Stimulated activated naive CD4-positive, alpha-beta T cell (primary cell): ENCODE results near the gene RUSC2.
"Not testable (repeated sequence)": the region's sequence is repeated elsewhere in the genome, so short reads cannot be mapped to it uniquely, and the experiment has no call there.

Experiments
- DNase-seq, 6 experiments: peaks; one replicate each; lab custom pipeline; 2025; lab: John Stamatoyannopoulos, UW

RUSC2 gene

DNA sequence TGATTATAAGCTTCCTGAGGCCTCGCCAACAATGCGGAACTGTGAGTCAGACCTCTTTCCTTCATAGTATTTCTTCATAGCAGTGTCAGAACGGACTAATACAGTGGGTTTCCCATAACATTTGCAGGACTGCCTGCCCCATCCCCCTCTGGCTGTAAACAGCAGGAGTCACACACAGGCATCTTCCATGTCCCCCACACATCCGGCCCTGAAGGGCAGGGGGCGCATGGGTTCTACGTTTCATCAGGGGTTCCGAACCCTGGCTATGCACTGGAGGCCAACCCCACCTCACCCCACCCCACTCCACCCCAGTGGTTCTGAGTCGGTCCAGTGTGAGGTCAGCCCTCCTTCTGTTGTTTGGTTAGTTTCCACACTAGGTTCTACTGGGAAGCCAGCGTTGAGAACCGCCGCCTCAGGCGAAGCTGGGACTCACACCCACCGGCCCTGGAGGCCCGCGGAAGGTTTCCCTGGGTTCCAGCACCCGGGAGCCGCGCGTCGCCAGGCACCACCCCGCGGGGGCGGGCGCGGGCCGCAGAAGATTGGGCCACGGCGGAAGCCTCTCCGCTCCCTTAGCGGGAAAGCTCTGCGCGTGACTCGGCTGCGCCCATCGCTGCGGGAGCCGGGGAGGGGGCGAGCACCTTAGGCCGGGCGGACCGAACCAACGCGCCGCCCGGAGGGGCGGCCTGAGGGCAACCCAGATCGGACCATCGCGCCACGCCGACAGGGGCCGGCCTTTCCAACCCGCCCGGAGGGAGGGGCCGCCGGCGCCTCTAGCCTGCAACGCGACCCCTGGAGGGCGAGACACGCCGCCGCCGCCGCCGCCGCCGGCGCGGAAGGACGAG is at the start of gene RUSC2:
RUSC2 (plus strand) TSS at position 799 of the 842 bp plus-strand sequence. CDS start 56,411 bp downstream, outside the sequence.
- peak; percentile 26 to 54 (median 38) for DNase-seq

DNA sequence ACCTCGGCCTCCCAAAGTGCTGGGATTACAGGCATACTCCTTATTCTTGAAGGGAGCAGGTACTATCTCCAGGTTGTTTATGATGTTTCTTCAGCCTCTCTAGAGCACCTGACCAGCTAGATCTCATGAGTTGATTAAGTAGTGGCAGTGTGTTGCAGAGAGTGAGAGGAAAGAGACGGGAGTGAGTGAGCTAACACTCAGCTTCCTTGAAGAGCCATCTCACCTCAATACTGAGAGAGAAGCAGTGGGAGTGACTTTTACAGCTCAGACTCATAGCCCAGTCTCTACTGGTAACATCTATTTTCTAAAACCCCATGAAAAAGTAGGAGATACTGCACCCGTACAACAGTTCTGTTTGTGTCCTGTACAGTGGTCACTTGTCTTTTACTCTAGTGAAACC is 43.9 kb upstream of the RUSC2 start:
- no peak for DNase-seq

- DNase-seq: no peak
These were observed 41.4 kb upstream of the RUSC2 start for GRCh38 chr9:35448496-35448895.

DNA sequence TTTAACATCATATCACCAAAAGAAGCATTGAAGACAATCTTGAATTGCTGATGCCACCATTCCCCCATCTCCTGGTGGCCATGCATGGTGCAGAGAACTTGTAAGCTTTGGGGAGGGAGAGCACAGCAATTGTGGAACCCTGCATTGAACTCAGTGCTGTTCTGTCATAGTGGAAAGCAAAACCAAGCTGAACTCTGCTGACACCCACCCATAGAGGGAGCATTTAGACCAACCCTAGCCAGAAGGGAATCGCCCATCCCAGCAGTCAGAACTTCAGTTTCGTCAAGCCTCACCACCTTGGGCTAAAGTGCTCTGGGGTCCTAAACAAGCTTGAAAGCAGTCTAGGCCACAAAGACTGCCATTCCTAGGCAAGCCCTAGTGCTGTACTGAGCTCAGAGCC is 37.4 kb upstream of the RUSC2 start:
- no peak for DNase-seq

DNA sequence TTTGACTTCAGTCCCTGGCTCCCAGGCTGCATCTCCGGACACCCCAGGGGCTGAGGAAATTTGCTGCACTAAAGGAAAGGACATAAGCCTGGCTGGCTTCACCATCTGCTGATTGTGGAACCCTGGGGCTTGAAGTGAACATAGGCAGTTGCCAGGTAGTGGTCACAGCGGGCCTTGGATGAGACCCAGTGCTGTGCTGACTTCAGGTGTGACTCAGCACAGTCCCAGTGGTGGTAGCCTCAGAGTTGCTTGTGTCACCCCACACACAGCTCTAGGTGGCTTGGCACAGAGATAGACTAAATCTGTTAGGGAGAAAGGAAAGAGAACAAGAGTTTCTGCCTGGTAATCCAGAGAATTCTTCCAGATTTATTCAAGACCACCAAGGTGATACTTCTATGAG is 36.1 kb upstream of the RUSC2 start:
- no peak for DNase-seq

DNA sequence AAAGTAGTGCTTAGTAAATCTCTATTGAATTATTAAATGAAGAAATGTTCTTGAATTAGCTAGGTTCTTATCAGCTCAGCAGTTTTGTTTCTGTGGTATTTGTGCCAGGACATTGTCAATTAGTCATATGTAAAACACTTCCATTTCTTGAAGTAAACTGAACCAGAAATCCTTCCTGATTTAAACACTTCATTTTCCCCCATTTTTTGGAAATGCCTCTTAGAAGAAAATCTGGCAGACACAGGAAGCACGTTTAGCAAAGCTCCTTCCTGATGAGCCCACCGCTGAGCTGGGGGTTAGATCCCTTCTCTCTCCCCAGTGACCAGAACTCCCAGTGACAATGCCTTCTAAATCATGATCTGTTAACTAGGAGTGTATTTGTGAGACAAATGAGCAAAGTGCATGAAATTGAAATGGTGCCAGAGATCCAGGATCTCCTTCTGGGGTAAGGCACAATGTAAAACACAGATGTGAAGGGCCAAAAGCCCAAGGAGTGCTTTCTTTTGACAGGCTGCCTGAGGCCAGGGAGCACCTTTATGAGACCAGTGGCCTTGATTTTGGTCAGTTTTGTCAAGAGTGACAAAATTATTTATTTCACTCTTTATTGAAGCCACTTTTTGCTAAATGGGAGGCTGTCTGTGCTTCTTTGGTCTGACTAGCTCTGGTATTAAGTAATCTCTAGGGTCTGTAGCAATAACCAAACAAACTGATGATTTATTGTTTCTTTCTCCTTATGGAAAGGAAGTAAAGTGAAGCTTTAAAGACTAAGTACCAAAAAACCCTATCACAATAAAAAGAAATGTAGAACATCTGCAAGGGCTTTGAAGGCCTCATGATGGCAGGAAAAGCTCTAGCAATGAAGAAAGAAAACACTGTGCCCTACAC is 25.5 kb upstream of the RUSC2 start:
- DNase-seq: no peak

DNA sequence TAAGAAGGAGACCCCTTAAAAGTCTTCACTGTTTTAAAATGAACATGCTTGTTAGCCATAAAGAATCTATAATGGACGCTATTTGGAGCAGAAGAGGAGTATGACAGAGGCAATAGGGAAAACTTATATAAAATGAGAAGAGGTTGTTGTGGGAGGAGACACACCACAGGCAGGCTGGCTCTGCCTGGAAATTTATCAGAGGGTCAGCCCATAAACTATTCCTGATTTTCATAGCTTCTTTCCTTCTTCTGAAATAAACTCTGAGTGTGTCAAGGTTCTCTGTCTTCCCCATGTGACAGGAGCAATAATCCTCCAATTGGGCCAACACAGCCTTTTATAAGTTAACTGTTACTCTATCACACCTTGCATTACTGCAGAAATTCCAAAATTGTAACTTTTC is 19.6 kb upstream of the RUSC2 start:
- no peak for DNase-seq

DNA sequence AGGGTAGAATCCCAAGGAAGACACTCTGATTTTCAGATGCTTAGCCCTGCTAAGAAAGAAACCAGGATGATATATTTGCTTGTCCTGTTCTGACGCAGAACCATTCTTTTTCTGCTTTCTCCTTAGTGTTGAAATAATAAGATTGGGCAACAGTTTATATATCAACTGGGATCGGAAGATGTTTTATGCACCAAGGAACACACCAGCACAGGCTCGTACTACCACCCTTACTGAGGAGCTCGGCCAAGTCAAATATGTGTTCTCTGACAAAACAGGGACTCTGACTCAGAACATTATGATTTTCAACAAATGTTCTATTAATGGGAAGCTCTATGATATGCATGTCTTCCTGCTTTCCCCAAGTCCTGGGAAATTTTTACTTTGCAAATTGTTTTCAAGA is 19.0 kb upstream of the RUSC2 start:
- no peak for DNase-seq

DNA sequence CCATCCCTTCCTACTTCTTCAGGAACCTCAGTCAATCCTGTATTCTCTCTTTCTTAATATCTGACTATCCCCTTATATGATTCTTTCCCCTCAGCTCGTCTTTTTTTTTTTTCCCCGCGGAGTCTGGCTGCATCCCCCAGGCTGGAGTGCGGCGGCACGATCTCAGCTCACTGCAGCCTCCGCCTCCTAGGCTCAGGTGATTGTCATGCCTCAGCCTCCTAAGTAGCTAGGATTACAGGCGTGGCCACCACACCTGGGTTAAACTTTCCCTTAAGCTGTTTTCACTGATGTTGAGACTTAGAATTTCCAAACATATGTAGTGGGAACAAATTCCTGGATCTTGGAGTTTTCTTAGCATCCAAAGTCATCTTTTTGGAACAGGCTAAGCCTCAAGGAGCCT is 13.3 kb upstream of the RUSC2 start:
- DNase-seq: no peak

- DNase-seq: peak in 2 of 6 experiments; percentile 6 to 21
These were observed 12.6 kb upstream of the RUSC2 start for GRCh38 chr9:35477211-35477855.

GRCh38 chr9:35478871-35479270 is 11.0 kb upstream of the RUSC2 start:
- no peak for DNase-seq

DNA sequence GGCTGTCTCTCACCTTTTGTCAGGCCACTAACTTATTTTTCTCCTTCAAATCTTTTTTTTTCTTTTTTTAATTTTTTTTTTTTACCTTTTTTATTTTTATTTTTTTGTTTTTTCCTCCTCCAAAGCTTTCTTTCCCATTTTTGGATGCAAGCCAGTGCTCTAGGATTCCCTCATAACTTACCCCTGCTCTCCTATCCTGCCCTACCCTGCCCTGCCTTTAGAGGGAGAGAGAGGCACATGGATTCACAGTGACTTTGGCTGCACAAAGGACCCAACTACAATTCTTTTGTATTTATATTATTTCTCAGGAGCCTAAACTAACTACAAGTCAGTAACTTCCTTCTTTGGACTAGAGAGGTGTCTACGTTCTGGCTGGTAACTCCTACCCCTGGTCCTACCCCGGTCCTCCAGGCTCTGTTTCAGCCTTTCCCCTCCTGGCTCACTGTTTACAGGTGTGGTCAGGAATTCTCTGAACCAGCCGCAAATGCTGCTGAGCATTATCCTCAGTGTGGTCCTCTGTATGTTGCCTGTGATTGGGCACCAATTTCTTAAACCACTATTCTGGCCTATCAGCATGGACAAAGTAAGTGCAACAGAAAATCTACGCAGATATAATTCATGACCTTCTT is 8.4 kb upstream of the RUSC2 start:
- peak in 2 of 6 experiments; percentile 9 to 15 for DNase-seq

DNA sequence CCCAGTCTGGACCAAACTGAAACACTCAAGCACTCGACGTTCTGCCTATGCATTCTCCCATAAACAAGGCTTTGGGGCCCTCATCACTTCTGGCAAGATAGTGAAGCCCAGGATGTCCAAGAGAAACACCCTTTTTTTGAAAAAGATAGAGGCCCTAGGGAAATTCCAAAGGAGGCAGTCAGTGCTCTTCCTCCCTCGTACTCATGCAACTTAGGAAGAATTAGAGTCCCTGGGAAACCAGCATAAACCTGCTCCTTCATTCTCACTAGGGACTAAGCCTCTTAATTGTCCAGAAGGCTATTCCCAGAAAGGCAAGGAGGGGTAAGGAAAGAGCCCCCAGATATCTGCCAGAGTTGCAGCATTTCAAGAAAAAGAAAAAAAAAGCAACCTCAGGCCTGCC is 7.8 kb upstream of the RUSC2 start:
- DNase-seq: no peak

DNA sequence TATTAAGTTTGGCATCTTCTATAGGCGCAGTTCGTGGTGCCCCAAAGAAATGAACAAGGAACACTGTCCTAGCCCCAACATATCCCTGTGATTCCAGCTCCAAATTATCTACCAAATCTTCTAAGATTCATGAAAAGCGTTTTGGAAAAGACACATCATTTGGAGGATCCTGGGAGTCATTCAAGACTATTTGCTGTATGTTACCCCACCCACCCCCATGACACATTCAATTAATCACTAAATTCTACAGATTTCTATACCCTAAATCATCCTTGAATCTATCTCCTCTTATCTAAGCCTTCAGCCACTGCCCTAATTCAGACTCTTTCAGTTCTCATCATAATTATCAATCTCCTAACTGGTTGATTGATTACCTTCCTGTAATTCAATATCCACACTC is 5.5 kb upstream of the RUSC2 start:
- no peak for DNase-seq

DNA sequence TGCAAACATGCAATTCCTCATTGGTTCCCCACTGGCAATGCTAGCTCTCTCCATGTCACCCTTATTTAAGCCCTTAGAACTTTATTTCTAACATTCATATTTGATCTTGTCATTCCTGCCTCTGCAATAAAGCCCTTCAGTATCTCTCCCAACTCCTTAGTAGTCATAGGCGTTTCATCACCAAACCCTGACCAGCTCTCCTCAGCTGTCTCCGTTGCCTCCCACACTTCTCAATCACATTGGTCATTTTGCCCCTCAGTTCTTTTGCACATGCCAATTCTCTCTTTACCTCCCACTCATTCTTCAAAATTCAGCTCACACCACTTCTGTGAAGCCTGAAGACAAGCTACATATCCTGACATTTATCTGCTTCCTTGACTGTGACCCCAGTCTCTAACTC is 2.8 kb upstream of the RUSC2 start:
- no peak for DNase-seq

- no peak for DNase-seq
These were observed 1.9 kb upstream of the RUSC2 start for GRCh38 chr9:35488021-35488420.

DNA sequence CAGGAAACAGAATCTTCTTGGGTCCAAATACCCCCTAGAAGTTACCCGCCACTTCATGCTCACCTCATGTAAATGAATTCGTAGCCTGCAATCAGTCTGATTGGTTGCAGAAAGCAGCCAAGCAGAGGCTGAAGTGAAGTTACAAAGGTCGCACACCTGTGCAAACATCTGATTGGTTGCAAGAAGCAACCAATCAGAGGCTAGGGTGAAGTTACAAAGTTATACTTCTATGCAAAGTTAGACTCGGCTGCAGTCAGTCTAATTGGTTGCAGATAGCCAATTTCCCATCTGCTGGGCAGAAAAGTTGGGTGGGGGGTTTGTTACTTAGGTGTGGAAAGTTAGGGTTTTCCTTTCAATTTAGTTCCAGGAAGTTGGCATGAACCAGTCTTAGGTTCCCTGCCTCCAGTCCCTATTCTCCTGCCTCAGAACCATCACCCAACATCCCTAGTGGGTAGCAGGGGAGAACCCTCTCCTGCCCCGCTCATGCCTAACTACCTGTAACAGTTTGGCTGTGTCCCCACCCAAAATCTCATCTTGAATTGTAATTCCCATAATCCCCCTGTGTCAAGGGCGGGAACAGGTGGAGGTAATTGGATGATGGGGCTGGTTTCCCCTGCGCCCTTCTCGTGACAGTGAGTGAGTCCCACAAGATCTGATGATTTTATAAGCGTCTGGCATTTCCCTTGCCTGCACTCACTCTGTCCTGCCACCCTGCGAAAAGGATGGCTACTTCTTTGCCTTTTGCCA is 1.2 kb upstream of the RUSC2 start:
- DNase-seq: no peak

DNA sequence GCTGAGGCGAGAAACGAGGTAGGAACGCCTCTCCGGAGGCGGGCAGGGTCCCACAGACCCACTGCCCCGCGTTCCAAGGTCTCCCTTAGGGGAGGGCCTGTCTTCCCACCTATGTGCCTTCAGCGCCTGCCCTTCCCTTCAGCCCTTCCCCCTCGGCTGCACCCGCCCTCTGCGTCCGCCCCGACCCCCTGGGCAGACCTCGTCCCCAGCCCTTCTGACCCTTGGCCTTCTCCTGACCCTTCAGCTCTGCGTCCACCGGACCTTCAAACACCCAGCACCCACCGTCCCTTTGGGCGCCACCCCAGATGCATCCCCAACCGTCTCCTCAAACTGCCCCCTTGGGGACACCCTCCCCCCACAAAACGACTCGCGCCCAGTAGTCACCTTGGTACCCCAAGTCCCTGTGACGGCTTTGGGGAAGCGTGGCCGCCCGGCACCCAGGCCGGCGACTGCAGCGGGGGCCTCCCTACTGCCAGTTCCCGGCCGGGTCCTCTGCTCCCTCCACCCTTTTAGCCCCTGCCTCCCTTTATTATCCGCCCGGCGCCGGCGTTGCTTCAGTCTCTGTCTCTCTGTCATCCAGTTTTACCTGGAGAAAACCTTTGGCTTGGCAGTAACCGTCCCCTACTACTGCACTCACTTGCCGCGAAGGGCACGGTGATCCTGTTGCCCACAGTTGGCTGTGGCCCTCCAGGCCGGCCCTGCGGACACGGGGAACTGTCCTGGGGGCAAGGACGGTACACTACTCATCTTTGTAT is 421 bp downstream of the RUSC2 start:
- DNase-seq: no peak

DNA sequence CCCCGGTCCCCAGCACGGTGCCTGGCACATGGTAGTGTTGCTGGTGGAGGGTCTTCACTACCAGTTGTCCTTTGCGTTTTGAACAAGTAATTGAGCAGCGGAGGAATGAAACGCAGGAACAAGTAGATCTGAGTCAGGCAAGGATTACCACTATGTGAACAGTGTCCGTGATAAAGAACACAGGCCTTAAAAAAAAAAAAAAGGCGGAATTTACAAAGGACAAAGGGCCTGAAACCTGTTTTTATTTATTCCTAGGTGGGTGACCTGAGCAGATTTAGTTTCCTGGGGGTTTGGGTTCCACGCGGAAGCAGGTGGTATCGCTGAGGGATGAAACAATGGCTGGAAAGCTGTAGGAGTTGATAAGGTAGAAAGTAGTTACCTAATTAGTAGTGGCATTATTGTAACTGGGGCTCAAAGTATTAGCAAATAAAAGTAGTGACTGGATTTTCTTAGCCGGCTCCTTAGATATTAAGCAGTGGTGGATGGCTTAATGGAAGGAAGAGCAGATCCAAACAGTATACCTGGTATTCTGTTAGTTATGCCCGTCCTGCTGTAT is 1.1 kb downstream of the RUSC2 start:
- no peak for DNase-seq

GRCh38 chr9:35493119-35493518 is 3.2 kb downstream of the RUSC2 start:
- not testable (repeated sequence) for DNase-seq
